DND-41 (cell line): ENCODE results near the gene LEAP2.

Source experiments
- EZH2 ChIP-seq: IDR thresholded peaks from 3 replicates; pipeline ENCODE4 v1.6.1; 2012; ENCODE audit warnings: borderline replicate concordance, low read depth, mild to moderate bottlenecking, moderate library complexity, low read length, inconsistent platforms; ENCODE audit not compliant: severe bottlenecking
- TF ChIP-seq, protein P1 (sequence below): IDR thresholded peaks from 2 replicates; pipeline ENCODE4 v1.5.1; 2012; ENCODE audit warnings: borderline replicate concordance, low read length, moderate library complexity, mild to moderate bottlenecking; ENCODE audit not compliant: poor library complexity, severe bottlenecking; ENCODE audit errors: extremely low read depth

DNA sequence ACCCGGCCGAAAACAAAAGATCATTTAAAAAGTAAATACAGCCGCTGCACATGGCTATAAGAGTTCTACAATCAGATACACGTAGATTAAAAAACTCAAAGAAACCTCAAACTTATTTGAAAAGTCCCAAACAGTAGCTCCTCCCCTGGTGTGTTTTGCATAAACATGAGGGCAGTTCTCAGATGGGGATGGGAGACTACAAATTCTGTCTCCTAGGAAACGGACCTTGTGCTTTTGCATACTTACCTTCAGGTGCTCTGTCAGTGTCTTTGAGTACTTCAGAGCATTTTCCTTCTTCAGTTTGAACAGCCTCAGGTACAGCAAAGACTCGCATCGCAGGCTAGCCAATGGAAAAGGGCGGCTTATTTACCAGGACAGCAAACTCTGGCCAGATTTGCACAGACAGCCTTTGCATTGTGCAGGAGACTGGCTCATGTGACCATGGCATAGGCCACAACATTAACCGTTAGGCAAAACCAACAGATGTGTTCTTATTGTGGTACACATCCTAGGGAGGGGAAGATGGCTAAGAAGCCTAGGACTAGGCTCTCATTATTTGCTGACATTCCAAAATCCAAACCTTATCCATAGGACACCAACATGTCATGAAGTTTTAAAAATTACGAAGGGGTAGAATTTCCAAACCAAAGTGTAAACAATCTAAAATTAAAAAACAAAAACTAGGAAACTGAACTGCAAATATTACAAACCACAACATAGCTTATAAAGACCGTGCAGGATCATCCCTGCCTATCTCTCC, 12.8 kb downstream of the LEAP2 start:
- TF ChIP-seq, protein P1, sequence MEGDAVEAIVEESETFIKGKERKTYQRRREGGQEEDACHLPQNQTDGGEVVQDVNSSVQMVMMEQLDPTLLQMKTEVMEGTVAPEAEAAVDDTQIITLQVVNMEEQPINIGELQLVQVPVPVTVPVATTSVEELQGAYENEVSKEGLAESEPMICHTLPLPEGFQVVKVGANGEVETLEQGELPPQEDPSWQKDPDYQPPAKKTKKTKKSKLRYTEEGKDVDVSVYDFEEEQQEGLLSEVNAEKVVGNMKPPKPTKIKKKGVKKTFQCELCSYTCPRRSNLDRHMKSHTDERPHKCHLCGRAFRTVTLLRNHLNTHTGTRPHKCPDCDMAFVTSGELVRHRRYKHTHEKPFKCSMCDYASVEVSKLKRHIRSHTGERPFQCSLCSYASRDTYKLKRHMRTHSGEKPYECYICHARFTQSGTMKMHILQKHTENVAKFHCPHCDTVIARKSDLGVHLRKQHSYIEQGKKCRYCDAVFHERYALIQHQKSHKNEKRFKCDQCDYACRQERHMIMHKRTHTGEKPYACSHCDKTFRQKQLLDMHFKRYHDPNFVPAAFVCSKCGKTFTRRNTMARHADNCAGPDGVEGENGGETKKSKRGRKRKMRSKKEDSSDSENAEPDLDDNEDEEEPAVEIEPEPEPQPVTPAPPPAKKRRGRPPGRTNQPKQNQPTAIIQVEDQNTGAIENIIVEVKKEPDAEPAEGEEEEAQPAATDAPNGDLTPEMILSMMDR: no peak
- TF ChIP-seq EZH2: no peak
